H1 (cell line): ENCODE measurements around the gene DIPK1B. TPM values are rescaled to one million over a fixed set of nuclear protein-coding genes. Genes with fewer than 3 reads are reported as not detected.

ENCODE experiments used
- CTCF ChIA-PET: fragments of 300-600 bp; sonication (Branson Sonifier 250); formaldehyde crosslinking; loops from one replicate; lab custom pipeline; 2021; ENCODE audit not compliant: partially characterized antibody; lab: Charles Lee
- POLR2A ChIA-PET: fragments of 300-600 bp; sonication (Branson Sonifier 250); formaldehyde crosslinking; loops from one replicate; lab custom pipeline; 2021; ENCODE audit warnings: inconsistent platforms; ENCODE audit not compliant: partially characterized antibody; lab: Charles Lee
- DNase-seq, 2 experiments: peaks; one replicate each; pipeline versions ENCODE4 v3.0.0 to v3.0.0-alpha.2; 2010 to 2022; ENCODE audit warnings: low spot score in 2 of 2, low read depth in 1 of 2, mixed read lengths in 1 of 2
- FAIRE-seq: peaks from 2 replicates; lab custom pipeline; 2011; peaks lifted over from hg19 to GRCh38; lab: Jason Lieb, UNC
- H2AFZ ChIP-seq: 2 replicates; pipeline ENCODE4 v1.8.1; 2012; ENCODE audit warnings: low read length, inconsistent platforms
- H2AK5ac ChIP-seq: 2 replicates; pipeline ENCODE4 v1.6.1; 2013; ENCODE audit warnings: low read depth, low read length
- H2BK120ac ChIP-seq: replicated peaks from 2 replicates; pipeline ENCODE3; 2013; ENCODE audit warnings: low read depth, low read length, inconsistent platforms
- H2BK12ac ChIP-seq: 2 replicates; pipeline ENCODE4 v1.6.1; 2013; ENCODE audit warnings: low read depth, low read length
- H2BK15ac ChIP-seq: 2 replicates; pipeline ENCODE4 v1.6.1; 2013; ENCODE audit warnings: low read length
- H2BK20ac ChIP-seq: 2 replicates; pipeline ENCODE4 v1.6.1; 2013; ENCODE audit warnings: low read length
- H2BK5ac ChIP-seq: 2 replicates; pipeline ENCODE4 v1.6.1; 2013; ENCODE audit warnings: low read depth, low read length
- H3K14ac ChIP-seq: 2 replicates; pipeline ENCODE4 v1.6.1; 2013; ENCODE audit warnings: inconsistent platforms; ENCODE audit not compliant: insufficient read length
- H3K18ac ChIP-seq: 2 replicates; pipeline ENCODE4 v1.6.1; 2013; ENCODE audit warnings: low read length; ENCODE audit errors: extremely low read depth
- H3K23ac ChIP-seq: 2 replicates; pipeline ENCODE4 v1.6.1; 2013; ENCODE audit warnings: inconsistent platforms; ENCODE audit not compliant: insufficient read length
- H3K23me2 ChIP-seq: 2 replicates; pipeline ENCODE4 v1.6.1; 2013; ENCODE audit warnings: low read depth, low read length
- H3K27ac ChIP-seq: 2 replicates; pipeline ENCODE4 v1.6.1; 2011; ENCODE audit warnings: low read depth, low read length, inconsistent platforms
- H3K27me3 ChIP-seq, 4 experiments: replicated peaks in 1 of 4; 1 replicate in 1 of 4; 2 replicates in 3 of 4; pipeline versions ENCODE4 v1.6.1 to v1.8.1; 2011 to 2013; ENCODE audit warnings: low read length in 3 of 4, mild to moderate bottlenecking in 3 of 4, inconsistent platforms in 2 of 4, mixed read lengths in 2 of 4, moderate library complexity in 1 of 4; ENCODE audit not compliant: control insufficient read depth in 3 of 4, insufficient read depth in 3 of 4; ENCODE audit errors: extremely low read depth in 1 of 4
- H3K36me3 ChIP-seq, 4 experiments: 2 replicates each; pipeline versions ENCODE4 v1.6.1 to v1.8.1; 2011 to 2013; ENCODE audit warnings: mild to moderate bottlenecking in 4 of 4, low read length in 3 of 4, moderate library complexity in 2 of 4, control low read depth in 1 of 4, inconsistent platforms in 1 of 4; ENCODE audit not compliant: insufficient read depth in 4 of 4, control insufficient read depth in 2 of 4
- H3K4ac ChIP-seq: replicated peaks from 2 replicates; pipeline ENCODE3; 2013; ENCODE audit warnings: low read length, low read depth, mixed read lengths, inconsistent platforms; ENCODE audit not compliant: insufficient read length
- H3K4me1 ChIP-seq, 4 experiments: replicated peaks in 1 of 4; 1 replicate in 1 of 4; 2 replicates in 3 of 4; pipeline versions ENCODE4 v1.6.1 to v1.8.1; 2011 to 2013; ENCODE audit warnings: low read length in 3 of 4, inconsistent platforms in 2 of 4, mixed read lengths in 1 of 4; ENCODE audit not compliant: insufficient read depth in 4 of 4, control insufficient read depth in 3 of 4
- H3K4me2 ChIP-seq, 2 experiments: 2 replicates each; pipeline versions ENCODE4 v1.6.1 to v1.8.1; 2011 to 2013; ENCODE audit warnings: low read depth in 2 of 2, low read length in 2 of 2, control low read depth in 1 of 2, inconsistent platforms in 1 of 2, mild to moderate bottlenecking in 1 of 2; ENCODE audit not compliant: insufficient read depth in 1 of 2
- H3K4me3 ChIP-seq, 4 experiments: fragments of 200-600, 300-600 bp in 1 of 4; sonication (generic), shearing (Covaris generic), sonication (Bioruptor Twin) in 1 of 4; 2 replicates each; pipeline versions ENCODE4 v1.5.1 to v1.8.1; 2011 to 2016; ENCODE audit warnings: low read length in 4 of 4, low read depth in 3 of 4, control low read depth in 2 of 4, inconsistent platforms in 2 of 4, mild to moderate bottlenecking in 2 of 4, mixed read lengths in 1 of 4, moderate library complexity in 1 of 4; ENCODE audit not compliant: insufficient read depth in 2 of 4; ENCODE audit errors: extremely low read depth in 1 of 4
- H3K56ac ChIP-seq: replicated peaks from 2 replicates; pipeline ENCODE3; 2013; ENCODE audit warnings: low read depth, mild to moderate bottlenecking, mixed read lengths, low read length, inconsistent platforms; ENCODE audit not compliant: insufficient read length
- H3K79me1 ChIP-seq: 2 replicates; pipeline ENCODE4 v1.6.1; 2013; ENCODE audit warnings: low read depth, low read length, control low read depth
- H3K79me2 ChIP-seq, 2 experiments: 2 replicates each; pipeline versions ENCODE4 v1.6.1 to v1.8.1; 2012 to 2013; ENCODE audit warnings: low read length in 2 of 2, mild to moderate bottlenecking in 2 of 2, inconsistent platforms in 1 of 2; ENCODE audit not compliant: insufficient read depth in 2 of 2, control insufficient read depth in 1 of 2
- H3K9ac ChIP-seq, 4 experiments: replicated peaks in 1 of 4; 1 replicate in 1 of 4; 2 replicates in 3 of 4; pipeline versions ENCODE4 v1.6.1 to v1.8.1; 2011 to 2013; ENCODE audit warnings: low read depth in 3 of 4, low read length in 3 of 4, control low read depth in 2 of 4, mild to moderate bottlenecking in 2 of 4, moderate library complexity in 2 of 4, inconsistent platforms in 1 of 4; ENCODE audit errors: extremely low read depth in 1 of 4
- H3K9me3 ChIP-seq, 2 experiments: 2 replicates each; pipeline versions ENCODE4 v1.6.1 to v1.8.1; 2012 to 2013; ENCODE audit warnings: mild to moderate bottlenecking in 2 of 2, moderate library complexity in 2 of 2, control low read depth in 1 of 2, inconsistent platforms in 1 of 2, low read depth in 1 of 2, low read length in 1 of 2, mixed read lengths in 1 of 2; ENCODE audit not compliant: insufficient read depth in 2 of 2
- H4K20me1 ChIP-seq, 2 experiments: replicated peaks in 1 of 2; 2 replicates each; pipeline versions ENCODE3 to v1.8.1; 2011 to 2013; ENCODE audit warnings: inconsistent platforms in 2 of 2, low read length in 2 of 2, mild to moderate bottlenecking in 1 of 2; ENCODE audit not compliant: insufficient read depth in 2 of 2, control insufficient read depth in 1 of 2
- H4K5ac ChIP-seq: 2 replicates; pipeline ENCODE4 v1.6.1; 2013; ENCODE audit warnings: low read length, low read depth, mixed read lengths, inconsistent platforms; ENCODE audit not compliant: insufficient read length
- H4K8ac ChIP-seq: 2 replicates; pipeline ENCODE4 v1.8.0; 2013; ENCODE audit warnings: mild to moderate bottlenecking, moderate library complexity, low read length, inconsistent platforms; ENCODE audit not compliant: insufficient read depth; ENCODE audit errors: extremely low read depth
- H4K91ac ChIP-seq: replicated peaks from 2 replicates; pipeline ENCODE3; 2013; ENCODE audit warnings: low read length, mixed read lengths, inconsistent platforms; ENCODE audit not compliant: insufficient read length
- BCL11A ChIP-seq, 2 experiments: IDR thresholded peaks; one replicate each; pipeline ENCODE4 v1.6.1; 2011; ENCODE audit warnings: low read depth in 2 of 2, low read length in 2 of 2, mild to moderate bottlenecking in 2 of 2
- JUN ChIP-seq: IDR thresholded peaks from 2 replicates; pipeline ENCODE4 v1.6.1; 2011; ENCODE audit warnings: low read depth, mild to moderate bottlenecking, improper control_type of control experiment, low read length
- JUND ChIP-seq: IDR thresholded peaks from 2 replicates; pipeline ENCODE4 v1.6.1; 2011; ENCODE audit warnings: mild to moderate bottlenecking, improper control_type of control experiment, low read length
- KDM1A ChIP-seq: fragments of 200-600, 300-600 bp; sonication (generic); IDR thresholded peaks from 2 replicates; pipeline ENCODE4 v1.7.1; 2016; ENCODE audit warnings: mild to moderate bottlenecking, low read length, borderline replicate concordance
- NANOG ChIP-seq: IDR thresholded peaks from 2 replicates; pipeline ENCODE4 v1.6.1; 2011; ENCODE audit warnings: low read length, low read depth, mild to moderate bottlenecking, inconsistent platforms; ENCODE audit not compliant: insufficient read depth, poor library complexity, severe bottlenecking
- RBBP5 ChIP-seq: IDR thresholded peaks from 2 replicates; pipeline ENCODE4 v1.7.1; 2012; ENCODE audit warnings: low read depth, mild to moderate bottlenecking, inconsistent platforms, low read length, moderate library complexity, borderline replicate concordance
- RFX5 ChIP-seq: IDR thresholded peaks from 2 replicates; pipeline ENCODE4 v1.6.1; 2011; ENCODE audit warnings: low read depth, low read length, improper control_type of control experiment, borderline replicate concordance
- TAF7 ChIP-seq: optimal IDR thresholded peaks from 2 replicates; pipeline ENCODE3; 2011; ENCODE audit warnings: low read depth, mild to moderate bottlenecking, inconsistent platforms, low read length, moderate library complexity, borderline replicate concordance
- WGBS, 2 experiments: shearing (Covaris generic) in 1 of 2; methylation state at CpG; one replicate each; pipeline versions ENCODE4 v1.1.6 to v1.1.7; 2013 to 2015; ENCODE audit warnings: low lambda C conversion rate in 2 of 2, mixed read lengths in 2 of 2, inconsistent platforms in 1 of 2, low coverage in 1 of 2, missing lambda C conversion rate in 1 of 2; ENCODE audit not compliant: insufficient replicate concordance in 2 of 2, insufficient coverage in 1 of 2, insufficient read length in 1 of 2; ENCODE audit errors: extremely low coverage in 1 of 2, missing lambda C conversion rate in 1 of 2; 5-methylcytosine and 5-hydroxymethylcytosine counted together
- polyA plus RNA-seq, 7 experiments: library from polyadenylated mRNA; depleted of rRNA in 3 of 7; stranded (reverse) in 5 of 7; unstranded in 2 of 7; fragments of >200 nt in 5 of 7; fragments of 200-250 nt in 2 of 7; gene quantifications; 1 replicate in 5 of 7; 2 replicates in 1 of 7; 4 replicates in 1 of 7; pipeline versions ENCODE4 v1.2.1 to v1.2.3, GENCODE V29; 2011 to 2013; ENCODE audit warnings: missing spikeins in 2 of 7, mixed read lengths in 2 of 7
- total RNA-seq: library from RNA; stranded (reverse); fragmentation: NEBNext Ultra II Directional; extraction: Animal tissue kit (Norgen Biotek cat#: 25700); gene quantifications from 2 replicates; pipeline ENCODE4 v1.2.1, GENCODE V29; 2021

DIPK1B gene
- total and polyA plus RNA-seq, 2 of the 8 experiments (the other 6 are each of a cell fraction or from before 2014, with no cell fraction given): 32.3 to 64.8 TPM

DNA sequence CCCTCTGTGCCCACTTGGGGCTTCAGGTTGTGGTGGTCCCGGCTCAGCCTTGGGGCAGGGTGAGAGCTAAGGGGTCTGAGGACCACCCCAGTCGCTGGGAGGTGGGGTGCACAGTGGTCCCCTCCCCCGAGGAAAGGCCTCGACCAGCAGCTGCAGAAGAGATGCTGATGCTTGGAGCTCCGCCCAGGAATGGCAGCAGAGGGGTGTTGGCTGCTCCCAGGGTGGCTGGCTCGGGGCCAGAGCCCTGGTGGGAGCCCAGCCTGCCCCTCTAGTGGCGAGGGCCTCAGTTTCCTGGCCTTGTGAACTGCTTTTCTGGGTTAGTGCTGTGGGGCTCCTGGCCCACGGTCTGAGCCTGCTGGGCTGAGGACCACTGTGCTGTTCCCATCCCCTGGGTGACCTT, 1.2 kb downstream of the DIPK1B start:
- Histone ChIP-seq H3K79me1 (peaks cover 21% of the 10 kb centered on the region), H3K36me3 (no peaks in the 10 kb centered on the region), H3K18ac (no peak overlapping the region), H2BK12ac (no peak overlapping the region), H3K56ac (no peak overlapping the region), H4K91ac (no peak overlapping the region), H2BK120ac (no peak overlapping the region), H2BK5ac (no peak overlapping the region), H2AFZ (no peak overlapping the region), H2BK20ac (no peak overlapping the region), H3K4me2 (peak overlapping the region; percentile 80 to 90), H3K23me2 (peaks cover 3% of the 10 kb centered on the region; the same call in 1 of the 2 replicates), H3K9ac (peak overlapping the region in 2 of 4 experiments; percentile 20 to 51; a peak in 1 of 7 replicates), H3K23ac (no peak overlapping the region), H4K5ac (no peak overlapping the region), H2AK5ac (peak overlapping the region; percentile 53; the same call in 1 of the 2 replicates), H4K8ac (no peak overlapping the region), H2BK15ac (no peak overlapping the region), H3K27me3 (peaks cover 0 to 4% (median 3%) of the 10 kb centered on the region in 4 experiments; a peak in 4 of 7 replicates), H3K4ac (no peak overlapping the region), H4K20me1 (peaks cover 13 to 17% of the 10 kb centered on the region in 2 experiments), H3K4me1 (peaks cover 0 to 12% (median 6%) of the 10 kb centered on the region in 4 experiments; a peak in 5 of 7 replicates), H3K79me2 (peaks cover 0 to 11% of the 10 kb centered on the region in 2 experiments; a peak in 1 of 4 replicates), H3K9me3 (no peaks in the 10 kb centered on the region), H3K4me3 (peak overlapping the region; percentile 56 to 94 (median 76); a peak in 5 of 8 replicates), H3K27ac (no peak overlapping the region), H3K14ac (no peak overlapping the region)
- POLR2A ChIA-PET: interaction anchor here (1.1 to 11.2 kb wide), 4 partner anchors 9 to 29 kb away, joined by 3 to 223 read pairs (median 24); no protein-coding TSS in a partner anchor
- WGBS, 2 experiments: 91% methylated on average over 6 of the region's 8 CpGs; no CpG with 5 or more reads in 1 of the 2 experiments
- FAIRE-seq (no peak), DNase-seq (no peak)
- CTCF ChIA-PET: interaction anchor here (1.1 to 9.2 kb wide), 6 partner anchors 9 to 228 kb away, joined by 3 to 62 read pairs (median 4); no protein-coding TSS in a partner anchor
- TF ChIP-seq NANOG (no peak), KDM1A (no peak), JUND (no peak), TAF7 (no peak), JUN (no peak), RBBP5 (0 out of 2 replicates have a peak, but pooled peaks have one; percentile 2), RFX5 (no peak), BCL11A (IDR thresholded peaks at IDR 0.05; ENCODE audit: low read depth in 2 of 2, low read length in 2 of 2) (no peak)
- TF ChIP-seq, all 59 proteins: peak for 1
